HepG2 (cell line): ENCODE results near the gene AHSP. TPM values are rescaled to one million over a fixed set of nuclear protein-coding genes. Genes with fewer than 3 reads are reported as not detected.

Experiments
- ARNT2 ChIP-seq: sonication (generic); formaldehyde crosslinking; IDR thresholded peaks from 2 replicates; pipeline ENCODE4 v1.8.0; 2022; ENCODE audit warnings: mild to moderate bottlenecking, low read depth, missing genetic modification reagents, moderate library complexity
- ATF3 ChIP-seq: sonication (generic); formaldehyde crosslinking; IDR thresholded peaks from 2 replicates; pipeline ENCODE4 v1.4.0; 2020; ENCODE audit warnings: missing genetic modification reagents
- BCLAF1 ChIP-seq: fragments of 450-650 bp; IDR thresholded peaks from 2 replicates; pipeline ENCODE4 v1.6.1; 2017; ENCODE audit warnings: mild to moderate bottlenecking
- CBX1 ChIP-seq: IDR thresholded peaks from one replicate; pipeline ENCODE4 v1.6.1; 2016; ENCODE audit warnings: antibody characterized with exemption, low read depth
- DRAP1 ChIP-seq: IDR thresholded peaks from 2 replicates; pipeline ENCODE4 v1.6.1; 2016; ENCODE audit warnings: missing genetic modification reagents, missing compliant biosample characterization
- FOSL1 ChIP-seq: sonication (generic); formaldehyde crosslinking; IDR thresholded peaks from 2 replicates; pipeline ENCODE4 v1.9.0; 2021; ENCODE audit warnings: missing genetic modification reagents, borderline replicate concordance
- GLMP ChIP-seq: sonication (generic); formaldehyde crosslinking; IDR thresholded peaks from 2 replicates; pipeline ENCODE4 v1.9.0; 2021; ENCODE audit warnings: missing genetic modification reagents, mild to moderate bottlenecking, borderline replicate concordance
- HBP1 ChIP-seq: IDR thresholded peaks from 2 replicates; pipeline ENCODE4 v1.6.1; 2016; ENCODE audit warnings: low read depth, control low read depth
- HDAC1 ChIP-seq: sonication (generic); formaldehyde crosslinking; IDR thresholded peaks from 2 replicates; pipeline ENCODE4 v1.5.1; 2020; ENCODE audit warnings: mild to moderate bottlenecking, missing genetic modification reagents
- HNF4A ChIP-seq: sonication (generic); formaldehyde crosslinking; IDR thresholded peaks from 2 replicates; pipeline ENCODE4 v1.4.0; 2020; ENCODE audit warnings: missing genetic modification reagents
- MAFG ChIP-seq: sonication (generic); formaldehyde crosslinking; IDR thresholded peaks from 2 replicates; pipeline ENCODE4 v1.5.1; 2020; ENCODE audit warnings: mild to moderate bottlenecking, missing genetic modification reagents
- PAX8 ChIP-seq: sonication (generic); formaldehyde crosslinking; IDR thresholded peaks from 2 replicates; pipeline ENCODE4 v1.8.0; 2022; ENCODE audit warnings: mild to moderate bottlenecking, missing genetic modification reagents, borderline replicate concordance
- RBFOX2 ChIP-seq: fragments of 200-400 bp; formaldehyde crosslinking; IDR thresholded peaks from 2 replicates; pipeline ENCODE4 v1.6.1; 2017; ENCODE audit warnings: low read depth, mild to moderate bottlenecking, low read length
- SKI ChIP-seq: fragments of 450-650 bp; IDR thresholded peaks from one replicate; pipeline ENCODE4 v1.6.1; 2018; ENCODE audit warnings: mild to moderate bottlenecking; ENCODE audit not compliant: partially characterized antibody
- SP1 ChIP-seq, 2 experiments: fragments of 450-650 bp in 1 of 2; sonication (generic) in 1 of 2; formaldehyde crosslinking in 1 of 2; IDR thresholded peaks; 2 replicates each; pipeline versions ENCODE4 v1.4.0 to v1.6.1; 2016 to 2020; ENCODE audit warnings: missing genetic modification reagents in 1 of 2
- ZFP1 ChIP-seq: IDR thresholded peaks from 2 replicates; pipeline ENCODE4 v1.6.1; 2016
- ZFY ChIP-seq: sonication (generic); formaldehyde crosslinking; IDR thresholded peaks from 2 replicates; pipeline ENCODE4 v1.4.0; 2020; ENCODE audit warnings: missing genetic modification reagents
- ZNF30 ChIP-seq: sonication (generic); formaldehyde crosslinking; IDR thresholded peaks from 2 replicates; pipeline ENCODE4 v1.5.0; 2020; ENCODE audit warnings: mild to moderate bottlenecking, missing genetic modification reagents
- ZNF530 ChIP-seq: sonication (generic); formaldehyde crosslinking; IDR thresholded peaks from 2 replicates; pipeline ENCODE4 v1.5.0; 2020; ENCODE audit warnings: low read depth, mild to moderate bottlenecking, missing genetic modification reagents
- ZNF562 ChIP-seq: sonication (generic); formaldehyde crosslinking; IDR thresholded peaks from 2 replicates; pipeline ENCODE4 v1.8.0; 2022; ENCODE audit warnings: missing genetic modification reagents, borderline replicate concordance
- ZNF737 ChIP-seq: sonication (generic); formaldehyde crosslinking; IDR thresholded peaks from 2 replicates; pipeline ENCODE4 v1.5.0; 2020; ENCODE audit warnings: missing genetic modification reagents, mild to moderate bottlenecking, borderline replicate concordance
- ZNF740 ChIP-seq: sonication (generic); formaldehyde crosslinking; IDR thresholded peaks from 2 replicates; pipeline ENCODE4 v1.4.0; 2020; ENCODE audit warnings: missing genetic modification reagents
- ZNF772 ChIP-seq: sonication (generic); formaldehyde crosslinking; IDR thresholded peaks from 2 replicates; pipeline ENCODE4 v1.5.0; 2020; ENCODE audit warnings: mild to moderate bottlenecking, missing genetic modification reagents
- ZNF83 ChIP-seq: sonication (generic); formaldehyde crosslinking; IDR thresholded peaks from 2 replicates; pipeline ENCODE4 v1.4.0; 2020; ENCODE audit warnings: missing genetic modification reagents, mild to moderate bottlenecking, borderline replicate concordance
- ZZZ3 ChIP-seq: sonication (generic); formaldehyde crosslinking; IDR thresholded peaks from 2 replicates; pipeline ENCODE4 v1.4.0; 2020; ENCODE audit warnings: missing genetic modification reagents, mild to moderate bottlenecking, borderline replicate concordance
- polyA plus RNA-seq, 8 experiments: library from polyadenylated mRNA; depleted of rRNA in 3 of 8; stranded (reverse) in 7 of 8; unstranded in 1 of 8; fragments of >200 nt; fragmentation: Illumina TruSeq in 4 of 8; extraction: Trizol in 4 of 8; gene quantifications; 2 replicates each; pipeline versions ENCODE4 v1.2.1 to v1.2.3, GENCODE V29; 2011 to 2016; ENCODE audit warnings: low read depth in 4 of 8, missing spikeins in 1 of 8, mixed read lengths in 1 of 8; ENCODE audit not compliant: insufficient read depth in 1 of 8
- total RNA-seq, 5 experiments: library from RNA; depleted of rRNA; stranded (reverse); fragments of >200 nt; fragmentation: Illumina TruSeq; extraction: Trizol; gene quantifications; 2 replicates each; pipeline ENCODE4 v1.2.3, GENCODE V29; 2016; ENCODE audit warnings: low read depth in 1 of 5

The AHSP gene
- total and polyA plus RNA-seq, 2 of the 13 experiments (the other 11 are each of a cell fraction or from before 2014, with no cell fraction given), result not detected

- no peak for TF ChIP-seq ZNF562 (CRISPR knock-in tag)
- 0 out of 2 replicates have a peak, but pooled peaks have one; percentile 32 for TF ChIP-seq RBFOX2
- TF ChIP-seq DRAP1 (CRISPR knock-in tag), result peak; percentile 70; the same call in 1 of the 2 replicates
- no peak for TF ChIP-seq ZNF30 (CRISPR knock-in tag)
- 0 out of 2 replicates have a peak, but pooled peaks have one; percentile 28 for TF ChIP-seq ZNF83 (CRISPR knock-in tag)
- no peak for TF ChIP-seq FOSL1 (CRISPR knock-in tag)
- TF ChIP-seq ZNF530, result no peak
- no peak for TF ChIP-seq ZNF740 (CRISPR knock-in tag)
- TF ChIP-seq CBX1, result no peak
- TF ChIP-seq BCLAF1, result no peak
- TF ChIP-seq ZNF772, result peak; percentile 50; the same call in 1 of the 2 replicates
- TF ChIP-seq SP1 (IDR thresholded peaks at IDR 0.05), result no peak
- peak; percentile 68 for TF ChIP-seq SP1 (CRISPR knock-in tag; IDR thresholded peaks at IDR 0.05)
- TF ChIP-seq GLMP (CRISPR knock-in tag), result no peak
- peak; percentile 67 for TF ChIP-seq HNF4A (CRISPR knock-in tag)
- 0 out of 2 replicates have a peak, but pooled peaks have one; percentile 63 for TF ChIP-seq PAX8
- no peak for TF ChIP-seq ZFP1
- TF ChIP-seq ATF3 (CRISPR knock-in tag), result peak; percentile 25; the same call in 1 of the 2 replicates
- peak; percentile 71 for TF ChIP-seq ZFY
- TF ChIP-seq ARNT2 (CRISPR knock-in tag), result peak; percentile 82
- no peak for TF ChIP-seq ZNF737 (CRISPR knock-in tag)
- peak; percentile 41 for TF ChIP-seq SKI
- no peak for TF ChIP-seq ZZZ3
- TF ChIP-seq HBP1, result no peak
- TF ChIP-seq MAFG (CRISPR knock-in tag), result no peak
- TF ChIP-seq HDAC1 (CRISPR knock-in tag), result peak; percentile 73
Measured at GRCh38 chr16:31484491-31485171, 43.1 kb upstream of the AHSP start (continued).
